Hair follicular keratinocyte (primary cell): ENCODE measurements around the gene CDC7. TPM values are rescaled to one million over a fixed set of nuclear protein-coding genes. Genes with fewer than 3 reads are reported as not detected.

Experiments
- total RNA-seq: library from RNA; depleted of rRNA; stranded (reverse); fragments of >200 nt; gene quantifications from 2 replicates; pipeline ENCODE4 v1.2.3, GENCODE V29; 2015

Gene CDC7
- total RNA-seq = 4.3 and 11.8 TPM in 2 replicates

DNA sequence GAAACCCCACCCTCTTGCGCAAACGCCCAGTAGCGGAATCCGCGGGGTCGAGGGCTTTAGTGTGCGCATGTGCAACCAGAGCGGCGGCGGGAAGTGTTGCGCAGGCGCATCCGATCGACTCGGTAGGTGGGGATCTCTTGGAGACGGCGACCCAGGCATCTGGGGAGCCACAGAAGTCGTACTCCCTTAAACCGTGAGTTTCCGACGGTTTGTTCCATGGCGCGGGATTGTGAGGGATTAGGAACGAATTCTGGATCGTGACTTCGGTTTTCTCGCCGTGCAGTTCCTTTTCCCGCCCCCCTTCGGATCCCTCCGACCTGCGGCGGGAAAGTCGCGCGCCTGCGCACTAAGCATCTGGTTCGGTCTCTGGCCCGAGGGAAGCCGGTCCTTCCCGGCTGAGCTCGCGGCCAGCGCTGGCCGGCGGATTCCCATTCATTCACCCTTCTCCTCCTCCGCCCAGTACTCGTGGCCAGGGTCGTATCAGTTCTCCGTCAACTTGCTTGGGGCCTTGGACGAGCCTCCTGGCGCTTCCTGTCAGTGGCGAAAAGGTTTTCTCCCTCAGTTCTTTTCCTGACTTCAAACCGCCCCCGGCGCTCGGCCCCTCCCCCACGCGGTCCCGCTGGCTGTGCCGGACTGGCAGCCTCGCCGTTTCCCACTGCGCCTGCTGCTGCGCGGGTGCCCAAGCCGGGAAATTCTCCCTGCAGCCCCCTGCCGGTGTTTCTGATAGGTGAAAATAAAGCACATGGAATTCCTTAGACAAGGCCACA is at the start of gene CDC7:
CDC7 (plus strand) TSS at position 96 of the 767 bp plus-strand sequence. CDS start 866 bp downstream, outside the sequence.

Other genes with a start within 250 kb of the CDC7 start
- gene HFM1, start 96.0 kb upstream of the CDC7 start, total RNA-seq = not detected in 2 replicates